UCSD-AML1 (cell line): ENCODE data around the gene ZNF619.
"Not testable (repeated sequence)": the region's sequence is repeated elsewhere in the genome, so short reads cannot be mapped to it uniquely, and the experiment has no call there.

ENCODE experiments used
- DNase-seq: peaks from one replicate; lab custom pipeline; 2025; ENCODE audit not compliant: unreplicated experiment; lab: John Stamatoyannopoulos, UW

ZNF619 gene

GRCh38 chr3:40476478-40477470, at the start of gene ZNF619:
Gene ZNF619, plus strand, starts transcription at chr3:40477122. Its CDS starts 858 bp downstream, at chr3:40477980.
- peak; percentile 72 for DNase-seq

- DNase-seq: no peak
Observed at GRCh38 chr3:40432793-40433192, 44.1 kb upstream of the ZNF619 start.

DNA sequence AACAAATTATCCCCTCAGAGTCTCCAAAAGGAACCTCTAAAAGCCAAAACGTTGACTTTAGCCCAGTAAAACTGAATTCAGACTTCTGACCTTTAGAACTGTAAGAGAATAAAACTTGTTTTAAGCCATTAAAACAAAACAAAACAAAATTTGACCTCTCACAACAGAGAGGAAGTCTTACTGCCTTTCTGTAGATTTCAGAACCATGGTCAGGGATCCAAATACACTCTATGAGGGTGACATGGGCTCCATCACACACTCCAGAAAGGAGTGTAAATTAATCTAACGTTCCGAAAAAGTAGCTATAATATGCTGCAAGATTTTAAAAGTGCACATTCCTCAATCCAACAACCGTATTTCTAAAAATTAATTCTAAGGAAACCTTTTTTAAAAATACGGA, 39.0 kb upstream of the ZNF619 start:
- DNase-seq: no peak

DNA sequence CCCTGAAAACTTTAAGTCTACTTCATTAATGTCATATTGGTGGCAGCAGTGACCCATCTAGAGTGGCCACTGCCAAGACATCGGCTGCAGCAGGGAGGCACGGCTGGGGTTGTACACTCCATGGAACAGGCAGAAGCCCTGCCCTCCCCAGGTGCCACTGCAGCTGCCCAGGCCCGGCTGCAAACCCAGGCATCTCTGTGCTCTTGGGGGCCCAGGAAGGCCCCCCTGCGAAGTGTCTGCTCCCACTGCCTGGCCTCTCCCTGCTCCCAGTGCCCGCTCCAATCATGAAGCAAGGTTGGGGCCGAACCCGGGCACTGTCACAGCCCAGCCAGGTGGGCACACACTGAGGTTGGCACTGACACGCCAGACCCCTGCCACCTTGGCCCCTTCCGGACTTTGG, 31.9 kb upstream of the ZNF619 start:
- DNase-seq: no peak

DNA sequence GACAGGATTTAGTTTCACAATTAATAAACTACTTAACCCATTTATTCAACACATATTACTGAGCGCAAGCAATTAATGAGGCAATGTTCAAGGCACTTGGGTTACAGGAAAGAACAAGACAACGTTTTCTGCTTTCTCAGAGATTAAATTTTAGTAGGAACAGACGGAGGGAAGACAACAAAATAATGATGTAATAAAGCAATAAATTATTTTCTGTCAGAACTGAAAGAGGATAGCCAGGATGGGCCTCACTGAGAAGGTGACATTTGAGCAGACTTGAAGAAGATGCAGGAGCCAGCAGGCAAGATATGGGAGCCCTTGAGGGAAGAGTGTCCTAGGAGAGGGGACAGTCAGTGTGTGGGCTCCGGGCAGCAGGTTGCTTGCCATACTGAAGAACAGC, 31.0 kb upstream of the ZNF619 start:
- DNase-seq: no peak

DNA sequence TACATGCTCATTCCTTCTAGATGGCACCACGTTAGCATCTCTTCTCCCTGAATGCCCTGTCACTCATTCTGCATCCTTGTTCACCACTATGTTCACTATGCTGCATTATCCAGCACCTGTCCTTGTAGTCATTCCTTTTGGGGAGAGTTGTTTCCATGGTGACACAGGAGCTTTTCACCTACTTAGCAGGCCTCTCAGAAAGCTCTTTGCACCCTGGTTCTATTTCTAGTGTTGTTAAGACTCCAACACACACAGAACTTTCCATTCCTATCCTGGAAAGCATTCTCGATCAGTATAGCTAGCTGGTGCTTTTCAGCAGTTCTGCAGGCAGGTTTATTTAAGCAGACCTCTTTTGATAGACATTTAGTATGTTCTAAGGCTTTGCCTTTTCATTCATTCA, 26.5 kb upstream of the ZNF619 start:
- no peak for DNase-seq

GRCh38 chr3:40451551-40451950, 25.4 kb upstream of the ZNF619 start:
- DNase-seq: no peak

- no peak for DNase-seq
Observed at GRCh38 chr3:40452057-40452456, 24.9 kb upstream of the ZNF619 start.

DNA sequence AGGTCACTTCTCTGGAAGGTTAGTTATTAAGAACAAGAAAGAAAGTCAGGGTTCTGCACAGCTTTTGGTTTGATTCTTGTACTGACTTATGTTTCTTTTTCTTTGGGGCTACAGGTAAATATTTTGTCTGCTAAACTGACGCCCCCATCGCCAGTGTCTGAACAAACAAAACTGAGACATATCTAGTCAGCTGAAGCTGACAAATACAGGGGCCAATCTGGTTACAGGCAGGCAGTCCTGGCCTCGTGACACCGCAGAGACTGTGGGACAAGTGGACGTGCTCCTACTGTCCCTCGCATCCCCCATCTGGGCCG, 24.4 kb upstream of the ZNF619 start:
- DNase-seq: no peak

DNA sequence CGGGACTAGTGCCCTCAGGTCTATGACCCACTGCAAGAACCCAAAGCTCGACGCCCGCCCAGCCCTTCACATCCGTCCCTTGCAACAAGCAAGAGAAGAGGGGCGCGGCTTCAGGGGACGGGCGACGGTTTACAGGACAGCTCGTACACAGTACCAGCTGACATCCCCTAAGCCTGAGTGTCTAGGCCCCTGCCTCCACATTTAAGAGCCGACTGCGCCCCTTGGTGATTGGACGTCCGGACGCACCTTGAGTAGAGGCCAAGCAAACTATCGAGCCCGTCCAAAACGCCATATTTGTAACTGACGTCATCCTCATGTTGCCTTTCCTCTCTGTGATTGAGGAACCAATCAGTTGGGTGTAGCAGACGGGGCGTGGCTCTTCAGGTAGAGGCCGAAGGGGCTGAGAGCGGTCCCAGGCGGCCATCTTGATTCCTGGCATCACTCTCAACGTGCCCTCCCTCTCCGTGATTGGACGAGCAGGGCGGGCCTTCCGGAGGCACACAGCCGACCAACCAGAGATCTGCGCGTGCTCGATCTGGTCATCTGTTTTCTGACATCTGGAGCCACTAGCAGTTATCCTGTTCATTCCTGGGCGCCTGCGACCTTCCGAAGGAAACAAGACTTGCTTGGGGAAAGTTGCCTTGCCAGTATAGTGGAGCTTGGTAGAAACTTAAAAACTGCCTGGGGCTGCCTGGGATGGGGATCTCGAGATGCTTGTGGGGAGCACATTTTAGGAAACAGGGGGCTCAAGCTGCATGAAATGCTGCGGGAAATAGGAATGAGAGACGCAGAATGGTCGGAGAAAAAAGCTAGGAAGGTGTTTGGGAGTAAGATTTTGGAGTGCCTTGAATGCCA, 23.8 kb upstream of the ZNF619 start:
- DNase-seq: peak; percentile 97

DNA sequence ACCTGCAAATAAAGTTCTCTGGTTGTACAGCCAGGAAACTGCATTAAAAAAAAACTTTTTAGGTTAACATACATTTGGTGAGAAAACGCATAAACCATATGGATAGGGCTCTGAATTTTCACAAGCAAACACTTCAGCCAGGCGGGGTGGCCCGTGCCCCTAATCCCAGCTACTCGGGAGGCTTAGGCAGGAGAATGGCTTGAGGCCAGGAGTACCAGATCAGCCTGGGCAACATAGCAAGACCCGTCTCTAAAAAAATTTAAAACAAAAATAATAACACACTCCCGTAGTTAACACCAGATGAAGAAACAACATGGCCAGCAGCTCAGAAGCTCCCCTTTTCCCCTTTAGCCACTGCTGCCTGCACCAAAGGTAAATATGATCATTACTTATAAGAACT, 23.0 kb upstream of the ZNF619 start:
- no peak for DNase-seq

- DNase-seq: no peak
Observed at GRCh38 chr3:40455328-40455727, 21.6 kb upstream of the ZNF619 start.

- DNase-seq: no peak
Observed at GRCh38 chr3:40456279-40456939, 20.5 kb upstream of the ZNF619 start.

GRCh38 chr3:40456940-40457823, 19.7 kb upstream of the ZNF619 start, which contains the start of gene RPL14:
Gene RPL14, plus strand, starts transcription at chr3:40457339. Its CDS starts 133 bp downstream, at chr3:40457472.
- DNase-seq: peak; percentile 94

DNA sequence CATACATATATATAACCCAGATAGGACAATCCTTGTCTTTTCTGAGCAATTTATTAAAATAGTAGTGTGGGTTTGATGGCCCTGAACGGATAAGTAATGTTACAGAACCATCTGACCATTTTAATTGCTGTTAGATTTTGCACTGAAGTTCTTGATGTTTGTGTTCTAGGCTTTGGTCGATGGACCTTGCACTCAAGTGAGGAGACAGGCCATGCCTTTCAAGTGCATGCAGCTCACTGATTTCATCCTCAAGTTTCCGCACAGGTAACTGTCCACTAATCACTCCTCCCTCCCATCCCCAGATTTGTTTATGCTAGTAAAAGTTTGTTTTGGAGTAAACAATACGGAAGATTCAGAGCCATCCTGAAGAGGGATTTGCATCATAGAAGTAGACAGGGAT, 18.4 kb upstream of the ZNF619 start:
- DNase-seq: no peak

DNA sequence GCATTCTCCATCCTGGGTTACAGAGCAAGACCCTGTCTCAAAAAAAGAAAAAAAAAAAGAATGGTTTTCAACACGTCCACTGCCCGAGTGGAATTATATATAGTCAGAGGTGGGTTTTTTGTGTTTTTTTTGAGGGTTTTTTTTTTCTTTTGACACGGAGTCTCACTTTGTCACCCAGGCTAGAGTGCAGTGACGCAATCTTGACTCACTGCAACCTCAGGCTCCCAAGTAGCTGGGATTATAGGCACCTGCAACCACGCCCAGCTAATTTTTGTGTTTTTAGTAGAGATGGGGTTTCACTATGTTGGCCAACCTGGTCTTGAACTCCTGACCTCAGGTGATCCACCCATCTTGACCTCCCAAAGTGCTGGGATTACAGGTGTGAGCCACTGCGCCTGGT, 16.4 kb upstream of the ZNF619 start:
- not testable (repeated sequence) for DNase-seq

GRCh38 chr3:40461161-40461560, 15.8 kb upstream of the ZNF619 start:
- DNase-seq: no peak

DNA sequence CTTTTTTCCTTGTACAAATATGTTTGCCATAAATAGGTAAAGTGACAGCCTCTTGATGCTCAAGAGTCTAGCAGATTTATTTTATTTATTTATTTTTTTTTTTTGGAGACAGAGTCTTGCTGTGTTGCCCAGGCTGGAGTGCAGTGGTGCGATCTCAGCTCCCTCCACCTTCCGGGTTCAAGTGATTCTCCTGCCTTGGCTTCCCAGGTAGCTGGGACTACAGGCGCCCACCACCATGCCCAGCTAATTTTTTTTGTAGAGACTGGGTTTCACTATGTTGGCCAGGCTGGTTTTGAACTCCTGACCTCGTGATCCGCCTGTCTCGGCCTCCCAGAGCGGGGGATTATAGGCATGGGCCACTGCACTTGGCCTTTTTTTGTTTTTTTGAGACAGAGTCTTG, 14.1 kb upstream of the ZNF619 start:
- DNase-seq: not testable (repeated sequence)

- no peak for DNase-seq
Observed at GRCh38 chr3:40463579-40463978, 13.3 kb upstream of the ZNF619 start.

DNA sequence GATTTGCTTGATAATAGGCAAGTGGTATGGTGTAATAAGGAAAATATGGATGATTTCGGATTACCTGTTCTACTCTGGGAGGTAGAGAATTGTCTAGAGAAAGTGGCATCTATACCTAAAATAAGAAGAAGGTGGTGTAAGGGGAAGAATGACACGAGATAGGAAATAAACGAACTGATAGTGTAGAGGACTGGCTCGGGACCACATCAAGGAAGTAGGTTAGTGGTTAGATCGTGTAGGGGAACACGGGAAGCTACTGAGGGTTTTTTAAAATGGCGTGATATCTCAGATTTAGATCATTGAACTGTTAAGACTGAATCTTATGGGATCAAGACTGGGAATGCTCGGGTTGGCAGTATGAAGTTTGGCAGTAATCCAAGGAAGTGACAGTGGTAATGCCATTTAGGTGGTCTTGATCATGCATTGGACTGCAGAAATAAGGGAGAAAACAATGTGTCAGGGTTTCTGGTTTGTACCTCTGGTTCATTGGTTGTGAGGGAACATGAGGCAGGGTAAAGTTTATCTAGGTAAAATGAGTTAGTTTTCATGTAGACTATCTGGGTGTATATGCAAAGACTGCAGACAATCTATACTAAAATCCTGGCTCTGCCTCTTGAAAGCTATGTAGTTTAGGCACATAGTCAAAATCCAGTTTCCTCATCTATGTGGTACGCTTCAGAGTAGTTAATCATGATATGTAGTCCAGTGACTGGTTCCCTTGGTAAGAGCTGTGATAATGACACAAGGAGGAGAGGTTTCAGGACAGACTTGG, 12.4 kb upstream of the ZNF619 start:
- no peak for DNase-seq
